ENCODE measurements around the gene MASP1. TPM values are rescaled to one million over a fixed set of nuclear protein-coding genes. Genes with fewer than 3 reads are reported as not detected.

MASP1 gene
- total and polyA plus RNA-seq, 2 of the 4 experiments (the other 2 are of a cell fraction) = 13.1 to 16.2 TPM

DNA sequence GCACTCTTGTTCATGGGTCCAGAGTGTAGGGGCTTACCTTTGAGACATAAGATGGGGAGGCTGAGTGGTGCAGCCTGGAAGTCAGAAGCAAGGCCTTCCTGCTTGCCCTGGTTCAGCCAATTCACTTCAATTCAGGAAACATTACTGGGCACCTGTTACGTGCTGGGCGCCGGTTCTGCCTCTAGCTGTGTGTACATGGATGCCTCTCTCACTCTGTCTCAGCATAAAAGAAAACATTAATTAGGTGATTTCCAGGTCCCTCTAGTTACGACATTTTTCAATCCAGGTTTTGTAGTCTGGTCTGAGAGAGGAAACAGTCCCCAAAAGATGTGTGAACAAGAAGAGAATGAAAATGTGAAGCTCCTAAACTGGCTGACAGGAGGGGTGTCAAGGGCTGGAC, 93.0 kb downstream of the MASP1 start:
- no CpG with 5 or more reads among the region's 4 CpGs for WGBS, 2 experiments (ENCODE audit: extremely low coverage in 2 of 2, insufficient read length in 1 of 2)
- CTCF ChIA-PET = no interaction called here

More for the DNA sequence above, 93.0 kb downstream of the MASP1 start:
- intact Hi-C loops (cut with micrococcal nuclease) (no loop called here), in situ Hi-C loops (cut with MboI; ENCODE audit: low sequenced_read_pairs) (no loop called here), dilution Hi-C loops (cut with HindIII; ENCODE audit: low sequenced_read_pairs, unreplicated experiment) (no loop called here)
- Histone ChIP-seq H3K27me3 (ENCODE audit: control insufficient read depth, insufficient read depth, low read length) (peaks cover 29% of the 10 kb centered on the region), H3K4me2 (ENCODE audit: low read depth, low read length) (no peak overlapping the region), H2BK20ac (ENCODE audit: low read depth, low read length) (no peak overlapping the region), H3K36me3 (ENCODE audit: control insufficient read depth, insufficient read depth, low read length) (no peaks in the 10 kb centered on the region), H4K8ac (ENCODE audit: low read depth in 2 of 2, low read length in 2 of 2) (no peak overlapping the region), H3K4me1 (ENCODE audit: control insufficient read depth, insufficient read depth, low read length) (no peaks in the 10 kb centered on the region), H4K91ac (ENCODE audit: insufficient read depth, low read depth, low read length) (no peak overlapping the region), H4K20me1 (ENCODE audit: insufficient read depth, low read length) (no peaks in the 10 kb centered on the region), H3K14ac (replicated peaks; ENCODE audit: low read depth, low read length) (no peak overlapping the region; the same call in 1 of the 2 replicates), H2BK5ac (ENCODE audit: low read depth, low read length, poor library complexity, severe bottlenecking) (no peak overlapping the region), H2AK9ac (replicated peaks; ENCODE audit: low read depth, low read length, poor library complexity) (no peak overlapping the region), H3K27ac (ENCODE audit: insufficient read depth, low read length) (no peak overlapping the region), H3K9me3 (ENCODE audit: control insufficient read depth, insufficient read depth, low read length) (no peaks in the 10 kb centered on the region), H3K79me1 (ENCODE audit: low read depth in 1 of 2, low read length in 2 of 2) (no peaks in the 10 kb centered on the region), H3K4me3 (ENCODE audit: insufficient read depth, low read depth, low read length) (no peak overlapping the region), H3K9ac (ENCODE audit: low read depth, low read length) (no peak overlapping the region), H3K18ac (ENCODE audit: low read depth, low read length) (no peak overlapping the region), H3K56ac (ENCODE audit: extremely low read depth, insufficient read depth, low read length) (no peak overlapping the region), H2AK5ac (ENCODE audit: low read depth, low read length) (no peak overlapping the region), H3K4ac (ENCODE audit: low read depth, low read length) (no peak overlapping the region), H3K9me1 (ENCODE audit: insufficient read depth, low read length) (no peaks in the 10 kb centered on the region), H2BK15ac (ENCODE audit: low read depth, low read length) (no peak overlapping the region), H2BK120ac (ENCODE audit: low read depth, low read length) (no peak overlapping the region), H4K5ac (ENCODE audit: low read depth, low read length) (no peak overlapping the region), H2AFZ (replicated peaks; ENCODE audit: low read length, poor library complexity) (no peak overlapping the region), H3K23ac (ENCODE audit: low read depth, low read length) (no peak overlapping the region)
- POLR2A ChIA-PET (ENCODE audit: unreplicated experiment) = no interaction called here
- ATAC-seq (ENCODE audit: low read depth) (no peak), DNase-seq (no peak)
- BruUV-seq (replicated peaks) = no TSS peak
- TF ChIP-seq, protein P1, sequence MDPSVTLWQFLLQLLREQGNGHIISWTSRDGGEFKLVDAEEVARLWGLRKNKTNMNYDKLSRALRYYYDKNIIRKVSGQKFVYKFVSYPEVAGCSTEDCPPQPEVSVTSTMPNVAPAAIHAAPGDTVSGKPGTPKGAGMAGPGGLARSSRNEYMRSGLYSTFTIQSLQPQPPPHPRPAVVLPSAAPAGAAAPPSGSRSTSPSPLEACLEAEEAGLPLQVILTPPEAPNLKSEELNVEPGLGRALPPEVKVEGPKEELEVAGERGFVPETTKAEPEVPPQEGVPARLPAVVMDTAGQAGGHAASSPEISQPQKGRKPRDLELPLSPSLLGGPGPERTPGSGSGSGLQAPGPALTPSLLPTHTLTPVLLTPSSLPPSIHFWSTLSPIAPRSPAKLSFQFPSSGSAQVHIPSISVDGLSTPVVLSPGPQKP (IDR thresholded peaks at IDR 0.05; ENCODE audit: borderline replicate concordance, low read depth, low read length) = no peak
- TF ChIP-seq CEBPB (IDR thresholded peaks at IDR 0.05; ENCODE audit: low read depth, low read length) (no peak), NFE2L2 (IDR thresholded peaks at IDR 0.05; ENCODE audit: low read depth, low read length) (no peak), MAZ (IDR thresholded peaks at IDR 0.05; ENCODE audit: borderline replicate concordance, low read depth, low read length) (no peak), SMC3 (IDR thresholded peaks at IDR 0.05; ENCODE audit: low read depth, low read length) (no peak)
- TF ChIP-seq, protein P2, sequence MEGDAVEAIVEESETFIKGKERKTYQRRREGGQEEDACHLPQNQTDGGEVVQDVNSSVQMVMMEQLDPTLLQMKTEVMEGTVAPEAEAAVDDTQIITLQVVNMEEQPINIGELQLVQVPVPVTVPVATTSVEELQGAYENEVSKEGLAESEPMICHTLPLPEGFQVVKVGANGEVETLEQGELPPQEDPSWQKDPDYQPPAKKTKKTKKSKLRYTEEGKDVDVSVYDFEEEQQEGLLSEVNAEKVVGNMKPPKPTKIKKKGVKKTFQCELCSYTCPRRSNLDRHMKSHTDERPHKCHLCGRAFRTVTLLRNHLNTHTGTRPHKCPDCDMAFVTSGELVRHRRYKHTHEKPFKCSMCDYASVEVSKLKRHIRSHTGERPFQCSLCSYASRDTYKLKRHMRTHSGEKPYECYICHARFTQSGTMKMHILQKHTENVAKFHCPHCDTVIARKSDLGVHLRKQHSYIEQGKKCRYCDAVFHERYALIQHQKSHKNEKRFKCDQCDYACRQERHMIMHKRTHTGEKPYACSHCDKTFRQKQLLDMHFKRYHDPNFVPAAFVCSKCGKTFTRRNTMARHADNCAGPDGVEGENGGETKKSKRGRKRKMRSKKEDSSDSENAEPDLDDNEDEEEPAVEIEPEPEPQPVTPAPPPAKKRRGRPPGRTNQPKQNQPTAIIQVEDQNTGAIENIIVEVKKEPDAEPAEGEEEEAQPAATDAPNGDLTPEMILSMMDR (conservative IDR thresholded peaks at IDR 0.05; ENCODE audit: low read depth, low read length) = no peak

Data from IMR-90 (cell line).